Kidney epithelial cell (primary cell): Measurements from ENCODE around the gene RNASE13. TPM values are rescaled to one million over a fixed set of nuclear protein-coding genes. Genes with fewer than 3 reads are reported as not detected.

ENCODE experiments used
- DNase-seq: peaks from one replicate; pipeline ENCODE4 v3.0.0-alpha.2; 2010; ENCODE audit warnings: low read depth
- H3K27me3 ChIP-seq: 2 replicates; pipeline ENCODE4 v1.6.0; 2011; ENCODE audit warnings: low read length; ENCODE audit not compliant: control insufficient read depth, insufficient read depth
- H3K36me3 ChIP-seq: 2 replicates; pipeline ENCODE4 v1.5.1; 2011; ENCODE audit warnings: low read length; ENCODE audit not compliant: control insufficient read depth, insufficient read depth
- H3K4me3 ChIP-seq: 2 replicates; pipeline ENCODE4 v1.5.1; 2011; ENCODE audit warnings: low read depth, mild to moderate bottlenecking, control low read depth, low read length
- total RNA-seq: library from RNA; depleted of rRNA; stranded (reverse); fragments of >200 nt; gene quantifications from 2 replicates; pipeline ENCODE4 v1.2.3, GENCODE V29; 2015
- TF ChIP-seq, protein P1 (sequence below): IDR thresholded peaks from 2 replicates; pipeline ENCODE4 v1.5.1; 2011; ENCODE audit warnings: mild to moderate bottlenecking, moderate library complexity, low read length, control low read depth, inconsistent platforms; ENCODE audit not compliant: insufficient read depth, poor library complexity, severe bottlenecking

The RNASE13 gene
- total RNA-seq, 1 donor from 2014 or later, result not detected

DNA sequence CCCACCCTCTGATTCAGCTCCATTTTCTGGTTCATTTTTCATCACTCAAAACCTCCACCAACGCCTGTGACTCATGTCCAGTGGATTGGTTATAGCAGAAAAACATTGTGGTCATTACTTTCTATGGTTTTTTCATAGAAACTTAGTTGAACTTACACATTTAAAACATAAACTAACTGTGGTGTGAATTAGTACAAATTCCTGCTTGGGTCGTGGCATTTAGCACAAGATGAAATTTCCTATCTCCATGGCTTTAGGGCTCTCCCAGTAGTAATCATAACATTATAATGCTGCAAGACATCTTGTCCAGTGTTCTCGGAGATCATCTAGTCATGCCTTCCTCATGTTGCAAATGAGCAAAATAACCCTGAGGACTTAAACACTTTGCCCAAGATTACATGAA, 14.7 kb upstream of the RNASE13 start:
- Histone ChIP-seq H3K27me3 (no peaks in the 10 kb centered on the region), H3K36me3 (no peaks in the 10 kb centered on the region), H3K4me3 (no peak overlapping the region)
- DNase-seq, result no peak
- TF ChIP-seq, protein P1, sequence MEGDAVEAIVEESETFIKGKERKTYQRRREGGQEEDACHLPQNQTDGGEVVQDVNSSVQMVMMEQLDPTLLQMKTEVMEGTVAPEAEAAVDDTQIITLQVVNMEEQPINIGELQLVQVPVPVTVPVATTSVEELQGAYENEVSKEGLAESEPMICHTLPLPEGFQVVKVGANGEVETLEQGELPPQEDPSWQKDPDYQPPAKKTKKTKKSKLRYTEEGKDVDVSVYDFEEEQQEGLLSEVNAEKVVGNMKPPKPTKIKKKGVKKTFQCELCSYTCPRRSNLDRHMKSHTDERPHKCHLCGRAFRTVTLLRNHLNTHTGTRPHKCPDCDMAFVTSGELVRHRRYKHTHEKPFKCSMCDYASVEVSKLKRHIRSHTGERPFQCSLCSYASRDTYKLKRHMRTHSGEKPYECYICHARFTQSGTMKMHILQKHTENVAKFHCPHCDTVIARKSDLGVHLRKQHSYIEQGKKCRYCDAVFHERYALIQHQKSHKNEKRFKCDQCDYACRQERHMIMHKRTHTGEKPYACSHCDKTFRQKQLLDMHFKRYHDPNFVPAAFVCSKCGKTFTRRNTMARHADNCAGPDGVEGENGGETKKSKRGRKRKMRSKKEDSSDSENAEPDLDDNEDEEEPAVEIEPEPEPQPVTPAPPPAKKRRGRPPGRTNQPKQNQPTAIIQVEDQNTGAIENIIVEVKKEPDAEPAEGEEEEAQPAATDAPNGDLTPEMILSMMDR, result no peak

DNA sequence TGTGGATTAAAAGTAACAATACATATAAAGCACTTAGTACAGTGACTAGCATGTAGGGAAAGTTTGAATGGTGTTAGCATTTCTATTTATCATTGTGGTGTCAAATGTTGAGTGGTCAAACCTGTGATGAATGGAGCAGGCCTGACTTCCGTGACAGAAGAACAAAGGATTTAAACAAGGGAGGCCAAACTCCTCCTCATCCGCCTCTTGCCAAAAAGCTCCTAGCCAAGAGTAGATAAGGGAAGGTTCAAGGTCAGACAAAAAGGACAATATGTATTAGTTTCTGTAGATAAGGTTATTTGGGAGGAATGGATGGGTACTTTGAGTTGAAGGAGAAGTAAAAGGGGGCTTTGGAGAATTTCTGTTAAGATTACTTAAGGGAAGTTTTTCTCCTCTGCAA, 14.0 kb upstream of the RNASE13 start:
- no peaks in the 10 kb centered on the region for H3K36me3 ChIP-seq
- H3K4me3 ChIP-seq, result no peak overlapping the region
- no peak for DNase-seq
- TF ChIP-seq, protein P1, result no peak
- no peaks in the 10 kb centered on the region for H3K27me3 ChIP-seq

DNA sequence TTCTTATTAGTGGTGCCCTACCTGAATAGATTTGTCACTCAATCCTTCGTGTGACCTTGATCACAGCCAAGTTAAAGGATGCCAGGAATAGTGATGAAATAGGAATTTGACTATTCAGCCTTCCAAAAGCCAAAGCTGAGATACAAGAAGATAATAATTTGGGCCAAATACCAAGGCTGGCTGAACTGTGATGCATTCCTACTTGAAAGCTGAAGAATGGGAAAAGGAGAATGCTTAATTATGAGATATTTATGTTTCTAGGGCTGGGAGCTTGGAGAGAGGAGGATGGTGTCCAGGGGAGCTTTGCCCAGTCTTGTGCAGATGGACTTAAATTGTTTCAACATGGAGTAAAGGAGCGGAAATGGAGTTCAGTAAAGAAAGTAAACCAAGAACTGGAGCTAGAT, 12.8 kb upstream of the RNASE13 start:
- no peak for DNase-seq
- H3K36me3 ChIP-seq, result no peaks in the 10 kb centered on the region
- H3K27me3 ChIP-seq, result peaks cover 4% of the 10 kb centered on the region
- TF ChIP-seq, protein P1, result no peak
- H3K4me3 ChIP-seq, result no peak overlapping the region

DNA sequence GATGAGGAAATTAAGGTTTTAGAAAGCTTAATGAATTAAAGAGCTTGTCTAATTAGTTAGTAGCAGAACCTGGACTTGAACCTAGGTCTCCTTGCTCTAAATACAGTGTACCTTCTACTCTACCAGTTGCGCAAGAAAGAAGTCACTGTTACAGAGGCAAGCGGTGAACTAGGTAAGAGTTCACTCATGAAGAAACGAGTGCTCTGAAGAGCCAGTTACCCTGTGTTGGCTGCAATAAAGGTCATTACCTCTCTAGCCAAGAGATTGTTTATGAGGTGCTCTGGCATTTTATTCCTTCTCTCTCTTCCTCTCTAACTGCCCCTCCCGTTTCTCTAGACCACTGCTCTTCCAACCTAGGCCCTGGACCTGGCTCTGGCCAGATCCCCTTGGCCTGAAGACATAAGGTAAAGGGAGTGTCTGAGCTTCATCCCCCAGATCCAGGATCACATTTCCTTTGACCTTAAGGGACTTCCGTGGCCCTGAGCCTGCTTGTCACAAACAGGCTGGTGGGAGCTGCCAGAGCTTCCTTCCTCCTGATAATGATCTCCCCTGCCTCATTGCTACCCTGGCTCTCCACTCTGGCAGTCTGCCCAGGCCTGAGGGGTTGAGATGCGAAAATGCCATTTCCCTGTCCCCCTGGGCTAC, 9.5 kb upstream of the RNASE13 start:
- no peak for DNase-seq
- H3K27me3 ChIP-seq, result peaks cover 4% of the 10 kb centered on the region
- TF ChIP-seq, protein P1, result no peak
- H3K4me3 ChIP-seq, result no peak overlapping the region
- no peaks in the 10 kb centered on the region for H3K36me3 ChIP-seq

DNA sequence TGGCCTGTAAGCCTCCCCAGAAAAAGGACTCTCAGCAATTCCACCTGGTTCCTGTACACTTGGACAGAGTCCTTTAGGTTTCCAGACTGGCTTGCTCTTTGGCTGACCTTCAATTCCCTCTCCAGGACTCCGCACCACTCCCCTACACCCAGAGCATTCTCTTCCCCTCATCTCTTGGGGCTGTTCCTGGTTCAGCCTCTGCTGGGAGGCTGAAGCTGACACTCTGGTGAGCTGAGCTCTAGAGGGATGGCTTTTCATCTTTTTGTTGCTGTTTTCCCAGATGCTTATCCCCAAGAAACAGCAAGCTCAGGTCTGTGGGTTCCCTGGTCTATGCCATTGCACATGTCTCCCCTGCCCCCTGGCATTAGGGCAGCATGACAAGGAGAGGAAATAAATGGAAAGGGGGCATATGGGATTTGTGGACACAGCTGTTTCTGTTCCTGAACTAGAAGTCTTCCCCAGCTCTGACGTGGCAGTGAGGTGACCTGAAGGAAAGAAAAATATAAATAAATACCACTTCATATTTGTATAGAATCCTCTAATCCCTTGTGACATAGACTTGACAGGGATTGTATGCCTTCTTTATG, 8.9 kb upstream of the RNASE13 start:
- Histone ChIP-seq H3K27me3 (peaks cover 4% of the 10 kb centered on the region), H3K36me3 (no peaks in the 10 kb centered on the region), H3K4me3 (no peak overlapping the region)
- TF ChIP-seq, protein P1, result no peak
- no peak for DNase-seq

DNA sequence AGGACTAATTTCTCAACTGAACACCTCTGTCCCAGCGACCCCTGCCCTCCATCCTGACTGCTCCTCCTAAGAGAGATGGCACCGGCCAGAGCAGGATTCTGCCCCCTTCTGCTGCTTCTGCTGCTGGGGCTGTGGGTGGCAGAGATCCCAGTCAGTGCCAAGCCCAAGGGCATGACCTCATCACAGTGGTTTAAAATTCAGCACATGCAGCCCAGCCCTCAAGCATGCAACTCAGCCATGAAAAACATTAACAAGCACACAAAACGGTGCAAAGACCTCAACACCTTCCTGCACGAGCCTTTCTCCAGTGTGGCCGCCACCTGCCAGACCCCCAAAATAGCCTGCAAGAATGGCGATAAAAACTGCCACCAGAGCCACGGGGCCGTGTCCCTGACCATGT, 8.3 kb upstream of the RNASE13 start:
- no peak for DNase-seq
- TF ChIP-seq, protein P1, result no peak
- Histone ChIP-seq H3K36me3 (no peaks in the 10 kb centered on the region), H3K27me3 (peaks cover 4% of the 10 kb centered on the region), H3K4me3 (no peak overlapping the region)
